IgD-negative memory B cell (primary cell): ENCODE results near the gene PLA2G15. TPM values are rescaled to one million over a fixed set of nuclear protein-coding genes. Genes with fewer than 3 reads are reported as not detected.

Experiments
- H3K27ac Mint-ChIP-seq, 3 donors: one replicate each; pipeline ENCODE4 v1.8.0; 2020 to 2022; ENCODE audit warnings: mild to moderate bottlenecking in 3 of 3, mixed read lengths in 3 of 3, moderate library complexity in 1 of 3
- H3K27me3 Mint-ChIP-seq: one replicate; pipeline ENCODE4 v1.8.0; 2021; ENCODE audit warnings: mixed read lengths
- H3K36me3 Mint-ChIP-seq: one replicate; pipeline ENCODE4 v1.8.0; 2020; ENCODE audit warnings: mild to moderate bottlenecking, mixed read lengths
- H3K4me1 Mint-ChIP-seq, 3 donors: one replicate each; pipeline ENCODE4 v1.8.0; 2020 to 2022; ENCODE audit warnings: mixed read lengths in 3 of 3, mild to moderate bottlenecking in 1 of 3
- H3K4me3 Mint-ChIP-seq, 4 donors: one replicate each; pipeline ENCODE4 v1.8.0; 2020 to 2022; ENCODE audit warnings: mild to moderate bottlenecking in 4 of 4, mixed read lengths in 4 of 4, moderate library complexity in 3 of 4
- H3K9me3 Mint-ChIP-seq, 3 donors: one replicate each; pipeline ENCODE4 v1.8.0; 2020 to 2021; ENCODE audit warnings: mixed read lengths in 3 of 3, mild to moderate bottlenecking in 1 of 3
- polyA plus RNA-seq: library from polyadenylated mRNA; unstranded; fragments of 300-500 nt; fragmentation: Illumina TruSeq; gene quantifications from one replicate; pipeline ENCODE4 v1.2.3, GENCODE V29; 2021

Gene PLA2G15
- polyA plus RNA-seq, 1 donor from 2014 or later = 8.2 TPM

DNA sequence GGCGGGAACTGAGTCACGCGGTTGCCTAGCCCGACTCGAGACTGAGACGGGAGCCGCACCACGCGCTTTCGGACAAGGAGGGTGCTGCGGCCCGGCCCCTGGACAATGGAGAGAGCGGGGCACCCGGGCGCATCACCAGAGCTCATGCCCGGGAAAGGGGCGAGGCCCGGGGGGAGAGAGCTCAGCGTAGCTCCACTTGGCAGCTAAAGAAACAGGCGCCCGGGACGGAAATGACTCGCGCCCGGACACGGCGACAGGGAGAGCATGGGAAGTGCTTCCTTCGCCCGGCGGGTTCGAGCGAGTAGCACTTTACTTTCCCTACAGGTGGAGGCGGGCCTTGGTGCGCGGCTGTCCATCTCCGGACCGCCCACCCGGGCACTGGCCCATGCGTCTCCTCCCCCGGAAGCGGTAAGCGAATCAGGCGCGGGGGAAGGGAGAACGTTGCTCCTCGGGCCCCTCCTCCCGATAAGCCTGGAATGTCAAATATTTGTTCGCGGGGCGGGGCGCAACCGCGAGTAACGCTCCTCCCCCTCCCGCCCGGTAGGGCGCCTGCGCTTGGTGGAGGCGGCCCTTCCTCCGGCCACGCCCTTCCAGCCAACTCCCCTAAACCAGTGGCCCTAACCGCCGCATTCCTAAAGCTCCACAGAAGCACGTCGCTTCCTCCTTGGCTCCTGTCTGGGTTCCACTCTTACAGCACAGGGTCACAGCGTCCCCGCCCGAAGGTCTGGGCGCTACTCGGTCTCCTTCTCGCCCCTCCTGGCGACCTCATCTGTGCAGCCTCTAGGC is 7.7 kb upstream of the PLA2G15 start:
- H3K4me1 Mint-ChIP-seq = peaks cover 20 to 27% (median 23%) of the 10 kb centered on the region in 3 donors
- H3K36me3 Mint-ChIP-seq = peaks cover 2% of the 10 kb centered on the region
- H3K4me3 Mint-ChIP-seq = peak overlapping the region; percentile 88 to 98 (median 94)
- H3K9me3 Mint-ChIP-seq = no peaks in the 10 kb centered on the region
- peak overlapping the region in 2 of 3 donors; percentile 30 to 87 for H3K27ac Mint-ChIP-seq
- H3K27me3 Mint-ChIP-seq = peaks cover 1% of the 10 kb centered on the region

DNA sequence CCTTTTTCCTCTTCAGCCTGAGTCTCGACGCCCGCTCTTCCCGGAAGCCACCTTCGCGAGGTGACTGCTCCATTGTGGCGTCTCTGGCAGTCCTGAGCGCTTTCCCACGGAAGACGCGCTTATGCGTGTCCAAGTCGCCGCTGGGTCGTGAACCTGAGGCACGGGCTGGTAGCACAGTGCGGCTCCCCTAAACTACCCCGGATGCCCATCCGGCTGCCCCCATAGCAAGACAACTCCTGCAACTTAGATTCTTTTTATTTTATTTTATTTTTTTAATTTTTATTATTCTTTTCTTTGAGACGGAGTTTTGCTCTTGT is 7.2 kb upstream of the PLA2G15 start:
- Mint-ChIP-seq H3K27me3 (peaks cover 1% of the 10 kb centered on the region), H3K36me3 (peaks cover 2% of the 10 kb centered on the region), H3K4me1 (peaks cover 20 to 27% (median 23%) of the 10 kb centered on the region in 3 donors), H3K4me3 (peak overlapping the region; percentile 88 to 98 (median 94)), H3K27ac (peak overlapping the region in 1 of 3 donors; percentile 30), H3K9me3 (no peaks in the 10 kb centered on the region)

DNA sequence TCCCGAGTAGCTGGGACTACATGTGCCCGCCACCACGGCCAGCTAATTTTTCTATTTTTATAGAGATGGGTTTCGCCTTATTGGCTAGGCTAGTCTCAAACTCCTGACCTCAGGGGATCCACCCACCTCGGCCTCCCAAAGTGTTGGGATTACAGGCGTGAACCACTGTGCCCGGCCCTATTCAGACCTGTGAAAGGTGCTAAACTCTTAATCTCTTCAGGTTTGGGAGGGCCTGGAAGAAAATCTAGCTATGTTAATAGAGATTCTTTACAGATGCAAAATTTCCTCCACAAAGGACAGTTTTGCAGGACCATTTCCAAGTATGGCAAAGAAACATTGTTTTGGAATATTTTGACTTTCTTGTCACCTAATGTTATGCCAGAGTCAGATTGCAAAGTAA is 3.1 kb upstream of the PLA2G15 start:
- H3K27me3 Mint-ChIP-seq = no peaks in the 10 kb centered on the region

DNA sequence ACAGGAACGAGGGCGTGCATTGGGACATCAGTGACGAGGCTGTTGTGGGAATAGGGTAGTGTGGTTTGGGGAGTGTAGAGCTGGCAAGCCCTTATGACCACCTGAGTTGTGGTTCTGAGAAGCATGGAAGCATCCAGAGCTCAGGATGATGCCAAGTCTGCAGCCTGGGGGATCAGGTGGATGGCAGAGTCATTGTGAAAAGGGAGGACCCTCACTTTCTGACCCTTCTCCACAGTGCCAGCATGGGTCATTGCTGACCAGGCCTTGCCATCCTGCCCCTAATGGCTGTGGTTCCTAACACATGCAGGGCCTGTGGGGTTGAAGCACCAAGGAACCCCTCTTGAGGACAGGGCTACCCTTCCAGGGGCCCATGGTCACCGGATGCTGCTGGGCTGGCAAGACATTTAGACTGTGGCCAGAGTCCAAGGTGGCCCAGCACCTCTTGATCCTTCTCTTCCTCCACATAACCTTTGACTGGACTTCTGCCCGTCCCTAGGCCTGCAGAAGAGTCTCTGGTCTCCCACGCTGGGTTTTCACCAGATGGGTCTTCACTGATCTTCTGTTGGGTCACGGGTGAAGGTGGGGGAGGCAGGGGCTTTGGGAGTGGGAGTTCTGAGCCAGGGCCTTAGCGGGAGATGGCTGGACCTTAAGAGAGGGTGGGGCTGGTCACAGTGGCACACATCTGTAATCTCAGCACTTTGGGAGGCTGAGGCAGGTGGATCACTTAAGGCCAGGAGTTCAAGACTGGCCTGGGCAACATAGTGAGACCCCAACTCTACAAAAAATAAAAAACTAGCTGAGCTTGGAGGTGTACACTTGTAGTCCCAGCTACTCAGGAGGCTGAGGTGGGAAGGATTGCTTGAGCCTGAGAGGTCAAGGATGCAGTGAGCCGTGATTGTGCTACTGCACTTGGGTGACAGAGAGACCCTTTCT is 2.0 kb upstream of the PLA2G15 start:
- peaks cover 0 to 22% (median 18%) of the 10 kb centered on the region in 3 donors for H3K4me1 Mint-ChIP-seq
- peak overlapping the region; percentile 16 to 80 (median 42) for H3K4me3 Mint-ChIP-seq
- no peaks in the 10 kb centered on the region for H3K36me3 Mint-ChIP-seq
- no peaks in the 10 kb centered on the region for H3K9me3 Mint-ChIP-seq
- peak overlapping the region in 1 of 3 donors; percentile 42 for H3K27ac Mint-ChIP-seq
- no peaks in the 10 kb centered on the region for H3K27me3 Mint-ChIP-seq

More for the DNA sequence above, 3.1 kb upstream of the PLA2G15 start:
- H3K36me3 Mint-ChIP-seq = peaks cover 2% of the 10 kb centered on the region
- no peaks in the 10 kb centered on the region for H3K9me3 Mint-ChIP-seq
- peak overlapping the region in 2 of 4 donors; percentile 22 to 80 for H3K4me3 Mint-ChIP-seq
- H3K27ac Mint-ChIP-seq = no peak overlapping the region
- H3K4me1 Mint-ChIP-seq = peaks cover 8 to 27% (median 19%) of the 10 kb centered on the region in 3 donors

DNA sequence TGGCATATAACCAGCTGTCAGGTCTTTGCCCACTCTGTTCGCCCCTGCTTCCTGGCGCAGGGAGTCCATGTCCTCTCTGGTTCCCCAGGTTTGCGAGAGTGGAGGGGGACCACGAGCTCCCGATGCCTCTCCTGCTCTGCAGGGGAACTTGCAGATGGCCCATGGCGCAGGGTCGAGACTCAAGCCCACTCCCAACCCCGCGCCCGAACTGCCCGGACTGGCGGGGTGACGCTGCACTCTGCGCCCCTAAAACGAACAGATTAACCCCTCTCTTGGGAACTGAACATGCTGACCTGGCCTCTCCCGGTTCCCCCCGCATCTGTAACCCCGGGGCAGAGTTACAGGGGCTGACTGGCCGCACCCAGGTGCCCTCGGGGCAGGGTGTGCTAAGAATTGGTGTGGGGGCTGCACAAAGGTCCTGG is 681 bp upstream of the PLA2G15 start:
- no peaks in the 10 kb centered on the region for H3K9me3 Mint-ChIP-seq
- peak overlapping the region; percentile 95 to 99 (median 98) for H3K4me3 Mint-ChIP-seq
- no peaks in the 10 kb centered on the region for H3K36me3 Mint-ChIP-seq
- H3K27me3 Mint-ChIP-seq = no peaks in the 10 kb centered on the region
- H3K27ac Mint-ChIP-seq = peak overlapping the region; percentile 6 to 93 (median 59)
- H3K4me1 Mint-ChIP-seq = peaks cover 0 to 18% (median 14%) of the 10 kb centered on the region in 3 donors

DNA sequence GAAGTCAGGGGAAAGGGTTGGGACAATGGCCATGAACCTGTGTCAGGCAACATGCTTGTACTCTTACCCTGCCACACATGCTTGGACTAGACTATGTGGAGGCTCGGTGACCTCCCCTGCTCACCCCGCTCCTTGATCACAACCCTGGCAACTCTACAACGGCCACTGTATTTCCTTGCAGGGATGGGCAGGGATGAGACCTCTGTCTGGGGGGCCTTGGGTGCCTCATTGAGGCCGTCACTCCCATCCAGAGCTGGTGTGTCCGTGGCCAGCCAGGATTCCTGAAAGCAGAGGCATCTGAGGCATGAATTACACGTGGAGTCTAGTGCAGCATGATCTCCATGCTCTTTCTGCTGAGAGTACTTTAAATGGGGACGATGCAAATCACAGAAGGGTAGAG is 948 bp downstream of the PLA2G15 start:
- Mint-ChIP-seq H3K36me3 (no peaks in the 10 kb centered on the region), H3K27me3 (no peaks in the 10 kb centered on the region), H3K4me1 (peaks cover 0 to 16% (median 14%) of the 10 kb centered on the region in 3 donors), H3K27ac (no peak overlapping the region), H3K4me3 (peak overlapping the region; percentile 95 to 99 (median 98)), H3K9me3 (no peaks in the 10 kb centered on the region)

DNA sequence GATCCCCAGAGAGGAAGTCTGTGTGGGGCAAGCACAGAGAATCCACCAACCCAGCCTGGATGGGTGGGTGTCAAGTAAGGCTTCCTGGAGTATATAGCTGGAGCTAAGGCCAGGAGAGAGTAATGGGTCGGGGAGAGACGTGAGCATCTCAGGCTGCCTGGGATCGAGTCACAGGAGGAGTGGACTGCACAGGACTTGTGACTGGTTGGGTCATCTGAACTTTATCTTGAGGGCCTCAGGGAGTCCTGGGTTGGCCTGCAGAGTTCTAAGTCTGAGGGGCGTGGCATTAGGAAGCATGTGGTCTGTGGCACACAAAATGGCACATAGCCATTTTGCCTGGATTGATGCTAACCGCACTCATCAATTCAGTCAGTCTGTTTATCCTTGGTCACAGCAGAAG is 1.5 kb downstream of the PLA2G15 start:
- no peaks in the 10 kb centered on the region for H3K9me3 Mint-ChIP-seq
- H3K4me1 Mint-ChIP-seq = peaks cover 0 to 16% (median 14%) of the 10 kb centered on the region in 3 donors
- no peaks in the 10 kb centered on the region for H3K36me3 Mint-ChIP-seq
- H3K27me3 Mint-ChIP-seq = no peaks in the 10 kb centered on the region
- H3K4me3 Mint-ChIP-seq = peak overlapping the region; percentile 60 to 99 (median 96)
- no peak overlapping the region for H3K27ac Mint-ChIP-seq

DNA sequence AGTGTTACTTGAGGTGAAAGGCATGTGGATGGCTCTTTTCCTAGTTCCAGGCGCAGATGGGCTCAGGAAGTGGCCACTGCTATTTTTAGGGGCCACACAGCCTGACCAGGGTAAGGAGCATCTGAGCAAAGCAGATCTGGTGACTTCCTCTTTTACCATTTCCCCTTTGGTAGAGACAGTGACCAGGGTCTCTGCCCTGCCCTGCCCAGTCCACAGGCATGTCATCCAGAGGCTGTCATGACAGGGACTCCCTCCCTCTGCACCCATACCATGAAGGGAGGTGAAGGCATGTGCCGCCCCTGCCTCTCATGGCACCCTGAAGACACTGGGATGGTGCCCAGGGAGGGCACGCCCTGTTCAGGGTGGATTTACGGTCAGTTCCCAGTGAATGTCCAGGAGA is 2.2 kb downstream of the PLA2G15 start:
- Mint-ChIP-seq H3K36me3 (peaks cover 1% of the 10 kb centered on the region), H3K27me3 (no peaks in the 10 kb centered on the region), H3K4me1 (peaks cover 4 to 18% (median 14%) of the 10 kb centered on the region in 3 donors), H3K27ac (no peak overlapping the region), H3K9me3 (no peaks in the 10 kb centered on the region), H3K4me3 (peak overlapping the region in 2 of 4 donors; percentile 5 to 96)

DNA sequence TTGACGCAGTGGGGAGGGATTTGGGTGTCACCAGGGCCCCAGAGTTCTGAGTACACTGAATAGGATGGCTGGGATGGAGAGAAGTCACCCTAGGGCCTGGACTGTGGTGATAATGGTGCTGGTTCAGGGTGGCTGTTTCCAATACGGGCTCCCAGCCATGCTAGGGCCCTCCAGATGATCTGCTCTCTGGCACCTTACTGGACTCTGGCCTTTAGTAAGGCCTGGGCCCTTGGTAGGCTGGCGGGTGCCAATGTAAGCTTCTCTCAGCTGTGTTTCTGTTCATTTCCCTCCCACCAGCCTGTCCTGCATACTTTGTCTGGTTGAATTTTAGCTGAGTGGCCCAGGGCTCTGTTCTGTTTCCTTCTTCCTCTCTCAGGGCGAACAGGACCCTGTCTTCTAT is 2.8 kb downstream of the PLA2G15 start:
- Mint-ChIP-seq H3K4me3 (peak overlapping the region in 1 of 4 donors; percentile 96), H3K9me3 (no peaks in the 10 kb centered on the region), H3K27ac (no peak overlapping the region), H3K4me1 (peaks cover 4 to 18% (median 14%) of the 10 kb centered on the region in 3 donors), H3K27me3 (no peaks in the 10 kb centered on the region), H3K36me3 (peaks cover 2% of the 10 kb centered on the region)

DNA sequence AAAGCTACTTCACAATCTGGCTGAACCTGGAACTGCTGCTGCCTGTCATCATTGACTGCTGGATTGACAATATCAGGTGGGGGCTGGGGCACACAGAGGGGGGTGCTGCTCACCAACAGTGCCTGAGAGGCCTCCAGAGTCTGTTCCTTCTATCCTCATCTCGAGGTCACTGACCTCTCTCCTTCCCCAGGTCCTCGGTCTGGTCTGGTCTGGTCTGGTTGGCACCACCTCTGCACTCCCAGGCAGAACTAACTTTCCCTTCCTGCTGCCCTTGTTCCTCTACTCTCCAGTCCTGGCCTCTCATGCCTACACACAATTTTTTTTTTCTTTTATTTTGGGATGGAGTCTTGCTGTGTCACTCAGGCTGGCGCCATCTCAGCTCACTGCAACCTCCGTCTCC is 4.2 kb downstream of the PLA2G15 start:
- Mint-ChIP-seq H3K36me3 (peaks cover 4% of the 10 kb centered on the region), H3K27ac (peak overlapping the region in 1 of 3 donors; percentile 35), H3K4me3 (peak overlapping the region in 1 of 4 donors; percentile 23), H3K9me3 (no peaks in the 10 kb centered on the region), H3K27me3 (no peaks in the 10 kb centered on the region), H3K4me1 (peaks cover 4 to 18% (median 15%) of the 10 kb centered on the region in 3 donors)

DNA sequence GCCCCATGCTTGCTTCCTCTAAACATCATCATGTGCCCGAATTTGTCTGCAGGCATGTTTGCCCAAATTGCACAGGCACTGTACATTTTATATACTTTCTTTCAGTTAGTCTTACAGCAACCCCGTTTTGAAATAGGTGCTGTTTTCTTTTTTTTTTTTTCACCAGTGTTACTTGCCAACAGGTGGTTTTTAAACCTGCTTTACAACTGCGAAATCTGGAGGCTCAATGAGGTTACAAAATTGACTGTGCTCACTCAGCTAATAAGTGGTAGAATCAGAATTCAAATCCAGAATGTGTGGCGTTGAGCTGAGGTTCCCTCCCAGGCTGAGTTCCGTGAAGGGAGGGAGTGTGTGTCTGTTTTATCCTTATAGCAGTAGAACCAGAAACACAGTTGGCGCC is 5.8 kb downstream of the PLA2G15 start:
- Mint-ChIP-seq H3K27ac (no peak overlapping the region), H3K27me3 (no peaks in the 10 kb centered on the region), H3K4me3 (no peak overlapping the region), H3K4me1 (peaks cover 4 to 11% (median 8%) of the 10 kb centered on the region in 3 donors), H3K36me3 (peaks cover 4% of the 10 kb centered on the region), H3K9me3 (no peaks in the 10 kb centered on the region)

DNA sequence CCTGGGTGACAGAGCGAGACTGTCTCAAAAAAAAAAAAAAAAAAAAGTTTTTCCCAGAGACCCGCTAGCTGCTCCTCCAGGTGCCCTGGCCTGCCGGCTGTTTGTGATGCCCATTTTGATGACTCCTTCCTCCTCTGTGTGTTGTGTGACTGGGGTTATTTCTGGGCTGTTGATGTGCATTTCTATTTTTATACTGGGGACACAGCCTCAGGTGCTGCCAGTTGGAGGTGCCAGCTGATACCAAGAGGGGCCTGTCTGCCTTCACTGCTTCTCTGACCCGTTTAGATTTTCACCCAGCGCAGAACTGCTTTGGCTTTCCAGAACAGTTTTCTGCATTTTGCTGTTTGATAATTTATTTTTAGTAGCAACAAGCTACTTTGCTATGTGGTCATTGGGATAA is 6.7 kb downstream of the PLA2G15 start:
- peaks cover 4% of the 10 kb centered on the region for H3K36me3 Mint-ChIP-seq
- H3K27me3 Mint-ChIP-seq = no peaks in the 10 kb centered on the region
- no peak overlapping the region for H3K27ac Mint-ChIP-seq
- H3K4me1 Mint-ChIP-seq = peaks cover 2 to 6% (median 4%) of the 10 kb centered on the region in 3 donors
- H3K9me3 Mint-ChIP-seq = no peaks in the 10 kb centered on the region
- H3K4me3 Mint-ChIP-seq = peak overlapping the region in 1 of 4 donors; percentile 71

DNA sequence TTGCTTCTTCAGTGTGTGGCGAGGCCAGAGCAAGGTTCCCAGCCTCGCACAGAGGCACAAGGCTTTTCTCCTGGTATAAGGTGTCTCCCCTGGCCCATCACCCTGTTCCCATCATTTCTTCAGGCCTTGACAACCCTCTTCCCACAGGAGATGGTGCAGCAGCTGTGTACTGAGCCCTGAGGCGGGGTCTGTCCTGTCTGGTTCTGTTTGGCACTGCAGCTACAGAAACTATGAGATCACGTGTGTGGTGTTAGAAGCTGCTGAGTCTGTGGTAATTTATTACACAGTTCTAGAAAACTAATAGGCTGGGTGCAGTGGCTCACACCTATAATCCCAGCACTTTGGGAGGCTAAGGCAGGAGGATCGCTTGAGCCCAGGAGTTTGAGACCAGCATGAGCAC is 7.2 kb downstream of the PLA2G15 start:
- H3K4me3 Mint-ChIP-seq = peak overlapping the region in 1 of 4 donors; percentile 71
- no peak overlapping the region for H3K27ac Mint-ChIP-seq

DNA sequence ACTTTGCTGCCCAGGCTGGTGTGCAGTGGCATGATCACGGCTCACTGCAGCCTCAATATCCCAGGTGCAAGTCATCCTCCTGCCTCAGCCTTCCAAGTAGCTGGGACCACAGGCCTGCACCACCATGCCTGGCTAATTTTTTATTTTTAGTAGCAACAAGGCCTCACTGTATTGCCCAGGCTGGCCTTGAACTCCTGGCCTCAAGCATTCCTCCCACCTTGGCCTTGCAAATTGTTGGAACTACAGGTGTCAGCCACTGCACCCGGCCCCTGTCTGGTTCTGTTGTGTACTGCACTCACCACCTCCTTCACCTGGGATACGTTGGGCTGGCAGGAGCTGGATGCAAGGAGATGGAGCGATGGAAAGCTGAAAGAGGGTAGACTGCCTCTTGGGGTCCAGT is 8.5 kb downstream of the PLA2G15 start:
- H3K36me3 Mint-ChIP-seq = peaks cover 4% of the 10 kb centered on the region
- no peak overlapping the region for H3K27ac Mint-ChIP-seq
- no peak overlapping the region for H3K4me3 Mint-ChIP-seq
- no peaks in the 10 kb centered on the region for H3K9me3 Mint-ChIP-seq
- H3K4me1 Mint-ChIP-seq = peaks cover 10 to 16% (median 13%) of the 10 kb centered on the region in 3 donors
- no peaks in the 10 kb centered on the region for H3K27me3 Mint-ChIP-seq

More for the DNA sequence above, 7.2 kb downstream of the PLA2G15 start:
- H3K4me1 Mint-ChIP-seq = peaks cover 5 to 8% (median 7%) of the 10 kb centered on the region in 3 donors
- H3K9me3 Mint-ChIP-seq = no peaks in the 10 kb centered on the region
- no peaks in the 10 kb centered on the region for H3K27me3 Mint-ChIP-seq
- H3K36me3 Mint-ChIP-seq = peaks cover 4% of the 10 kb centered on the region

DNA sequence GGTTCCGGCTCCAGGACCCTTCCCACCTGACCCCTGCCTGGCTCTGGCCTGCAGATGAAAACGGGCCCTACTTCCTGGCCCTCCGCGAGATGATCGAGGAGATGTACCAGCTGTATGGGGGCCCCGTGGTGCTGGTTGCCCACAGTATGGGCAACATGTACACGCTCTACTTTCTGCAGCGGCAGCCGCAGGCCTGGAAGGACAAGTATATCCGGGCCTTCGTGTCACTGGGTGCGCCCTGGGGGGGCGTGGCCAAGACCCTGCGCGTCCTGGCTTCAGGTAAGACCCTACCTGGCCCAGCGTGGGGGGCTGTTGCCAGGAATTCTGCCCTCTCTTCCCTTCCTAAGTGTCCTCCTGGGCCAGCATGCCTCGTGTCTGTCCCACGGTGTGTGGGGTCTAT is 10.5 kb downstream of the PLA2G15 start:
- H3K4me3 Mint-ChIP-seq = no peak overlapping the region
- H3K4me1 Mint-ChIP-seq = peaks cover 10 to 17% (median 13%) of the 10 kb centered on the region in 3 donors
- peaks cover 6% of the 10 kb centered on the region for H3K36me3 Mint-ChIP-seq
- no peak overlapping the region for H3K27ac Mint-ChIP-seq
- H3K27me3 Mint-ChIP-seq = no peaks in the 10 kb centered on the region
- H3K9me3 Mint-ChIP-seq = no peaks in the 10 kb centered on the region
